Stimulated activated CD8-positive, alpha-beta memory T cell treated with anti-CD3 and anti-CD28 coated beads, Interleukin-4, amount 100 ng/mL, for 1 hour (primary cell): ENCODE results near the gene ITGB6.
"Not testable (repeated sequence)": the region's sequence is repeated elsewhere in the genome, so short reads cannot be mapped to it uniquely, and the experiment has no call there.

Source experiments
- DNase-seq, 2 donors: peaks; one replicate each; pipeline ENCODE4 v3.0.0-alpha.2; 2020; ENCODE audit warnings: low read depth in 2 of 2, low spot score in 1 of 2

Gene ITGB6

DNA sequence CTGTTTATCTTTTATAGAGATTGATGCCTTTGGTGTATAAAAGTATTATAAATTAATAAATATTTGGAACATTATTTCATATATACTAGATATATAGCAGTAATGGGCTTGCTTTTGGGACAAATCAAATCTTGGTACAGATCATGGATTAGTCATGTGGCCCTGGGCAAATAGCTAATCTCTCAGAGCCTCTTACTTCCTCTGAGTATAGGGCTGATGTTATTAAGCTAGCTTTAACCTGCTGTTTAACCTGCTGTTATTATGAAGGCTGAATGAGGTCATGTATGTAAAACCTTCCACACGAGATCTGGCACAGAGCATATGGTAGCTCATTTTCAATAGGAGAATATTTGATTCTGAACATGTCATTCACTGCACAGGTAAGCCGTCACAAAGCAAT, 5.7 kb downstream of the ITGB6 start:
- no peak for DNase-seq

DNA sequence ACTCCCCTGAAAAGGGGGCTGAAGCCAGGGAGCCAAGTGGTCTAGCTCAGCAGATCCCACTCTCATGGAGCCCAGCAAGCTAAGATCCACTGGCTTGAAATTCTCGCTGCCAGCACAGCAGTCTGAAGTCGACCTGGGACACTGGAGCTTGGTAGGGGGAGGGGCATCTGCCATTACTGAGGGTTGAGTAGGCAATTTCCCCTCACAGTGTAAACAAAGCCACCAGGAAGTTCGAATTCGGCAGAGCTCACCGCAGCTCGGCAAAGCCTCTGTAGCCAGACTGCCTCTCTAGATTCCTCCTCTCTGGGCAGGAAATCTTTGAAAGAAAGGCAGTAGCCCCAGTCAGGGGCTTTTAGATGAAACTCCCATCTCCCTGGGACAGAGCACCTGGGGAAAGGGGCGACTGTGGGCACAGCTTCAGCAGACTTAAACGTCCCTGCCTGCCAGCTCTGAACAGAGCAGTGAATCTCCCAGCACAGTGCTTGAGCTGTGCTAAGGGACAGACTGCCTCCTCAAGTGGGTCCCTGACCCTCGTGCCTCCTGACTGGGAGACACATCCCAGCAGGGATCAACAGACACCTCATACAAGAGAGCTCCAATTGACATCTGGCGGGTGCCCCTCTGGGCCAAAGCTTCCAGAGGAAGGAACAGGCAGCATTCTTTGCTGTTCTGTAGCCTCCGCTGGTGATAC, 18.8 kb downstream of the ITGB6 start:
- not testable (repeated sequence) for DNase-seq

DNA sequence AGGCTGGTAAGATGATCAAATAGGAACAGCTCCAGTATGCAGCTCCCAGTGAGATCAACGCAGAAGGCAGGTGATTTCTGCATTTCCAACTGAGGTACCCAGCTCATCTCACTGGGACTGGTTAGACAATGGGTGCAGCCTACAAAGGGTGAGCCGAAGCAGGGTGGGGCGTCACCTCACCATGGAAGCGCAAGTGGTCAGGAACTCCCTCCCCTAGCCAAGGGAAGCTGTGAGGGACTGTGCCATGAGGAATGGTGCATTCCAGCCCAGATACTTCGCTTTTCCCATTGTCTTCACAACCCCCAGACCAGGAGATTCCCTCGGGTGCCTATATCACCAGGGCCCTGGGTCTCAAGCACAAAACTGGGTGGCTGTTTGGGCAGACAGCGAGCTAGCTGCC, 19.4 kb downstream of the ITGB6 start:
- not testable (repeated sequence) for DNase-seq

DNA sequence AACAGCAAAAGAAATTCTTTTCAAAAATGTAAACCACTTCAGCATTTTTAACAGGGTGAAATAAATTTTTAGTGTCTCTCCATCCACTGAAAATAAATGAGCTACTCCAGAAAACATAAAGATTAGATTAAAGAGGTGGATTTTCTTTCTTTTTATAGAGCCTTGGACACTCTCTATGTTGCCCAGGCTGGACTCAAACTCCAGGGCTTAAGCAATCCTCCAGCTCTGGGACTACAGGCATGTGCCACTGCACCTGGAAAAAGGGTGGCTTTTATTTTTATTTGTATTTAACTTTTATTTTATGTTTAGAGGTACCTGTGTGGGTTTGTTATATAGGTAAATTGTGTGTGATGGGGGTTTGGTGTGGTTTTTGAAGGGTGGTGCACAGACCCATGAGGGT, 19.9 kb downstream of the ITGB6 start:
- DNase-seq = no peak

DNA sequence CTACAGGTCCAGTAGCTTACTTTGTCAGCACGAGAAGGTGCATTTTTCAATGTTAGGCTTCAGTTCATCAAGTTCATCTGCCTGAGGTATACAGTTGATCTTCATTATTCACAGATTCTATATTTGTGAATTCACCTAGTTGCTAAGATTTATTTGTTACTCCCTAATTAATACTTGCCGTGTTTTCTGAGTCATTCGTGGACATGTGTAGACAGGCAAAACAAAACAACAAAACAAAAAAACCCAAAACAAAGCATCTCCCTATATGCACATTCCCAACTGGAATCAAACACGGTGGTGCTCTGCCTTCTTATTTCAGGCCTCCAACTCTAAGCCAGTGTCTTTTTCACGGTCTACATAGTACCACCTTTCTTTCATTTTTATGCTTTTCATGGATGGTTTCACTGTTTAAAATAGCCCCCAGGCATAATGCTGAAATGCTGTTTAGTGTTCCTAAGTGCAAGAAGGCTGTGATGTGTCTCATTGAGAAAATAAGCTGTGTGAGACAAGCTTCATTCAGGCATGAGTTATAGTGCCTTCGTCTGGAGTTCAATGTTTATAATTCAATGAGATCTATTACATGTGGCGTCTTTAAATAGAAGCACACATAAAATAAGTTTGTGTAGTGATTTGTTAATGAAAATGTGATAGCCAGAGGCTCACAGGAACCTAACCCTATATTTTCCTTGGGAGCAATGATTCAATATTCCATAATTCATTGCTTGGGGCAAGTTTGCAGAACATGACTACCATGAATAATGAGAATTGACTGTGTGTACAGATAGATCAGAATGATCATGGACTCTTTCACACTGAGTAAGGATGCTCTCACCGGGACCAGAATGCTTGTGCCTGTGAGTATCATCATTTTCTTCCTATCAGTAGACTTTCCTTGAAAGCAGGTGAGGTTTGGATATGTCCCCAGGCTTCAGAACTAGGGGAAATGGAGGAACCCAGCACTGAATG, 24.6 kb downstream of the ITGB6 start:
- DNase-seq = no peak

DNA sequence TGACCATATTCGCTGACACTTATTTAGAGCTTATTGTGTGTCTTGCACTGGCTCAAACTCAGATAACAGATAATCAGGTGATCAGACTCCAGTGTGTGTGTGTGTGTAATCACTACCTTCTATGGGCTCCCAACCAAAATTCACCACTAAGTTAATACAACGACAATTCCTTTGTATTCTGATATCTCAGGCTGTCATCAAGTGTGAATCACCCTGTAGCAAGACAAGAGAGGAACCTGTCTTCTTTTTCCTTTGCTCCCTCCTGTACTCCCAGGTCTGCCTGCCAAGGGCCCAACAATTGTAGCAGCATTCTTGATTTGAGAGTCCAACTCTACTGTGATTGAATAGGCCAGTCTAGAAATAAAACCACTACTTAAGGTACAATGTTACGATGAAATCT, 25.8 kb downstream of the ITGB6 start:
- no peak for DNase-seq

DNA sequence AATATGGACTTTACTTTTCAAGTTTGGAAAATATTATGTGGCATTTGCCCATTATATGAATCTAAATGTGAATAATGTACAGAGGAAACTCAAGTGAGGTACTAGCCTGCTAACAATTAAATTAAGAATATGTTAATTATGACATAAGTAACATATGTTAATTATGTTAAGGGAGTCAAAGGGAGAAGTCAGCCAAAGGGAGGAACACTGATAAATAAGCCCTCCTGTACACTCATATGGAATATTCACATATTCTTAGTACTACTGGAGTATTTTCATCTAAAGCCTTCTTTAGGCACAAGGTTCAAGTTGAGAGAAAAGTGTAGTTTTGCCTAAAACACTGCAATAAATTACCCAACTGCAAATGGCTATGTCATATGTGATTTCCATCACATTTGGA, 30.1 kb downstream of the ITGB6 start:
- no peak for DNase-seq

DNA sequence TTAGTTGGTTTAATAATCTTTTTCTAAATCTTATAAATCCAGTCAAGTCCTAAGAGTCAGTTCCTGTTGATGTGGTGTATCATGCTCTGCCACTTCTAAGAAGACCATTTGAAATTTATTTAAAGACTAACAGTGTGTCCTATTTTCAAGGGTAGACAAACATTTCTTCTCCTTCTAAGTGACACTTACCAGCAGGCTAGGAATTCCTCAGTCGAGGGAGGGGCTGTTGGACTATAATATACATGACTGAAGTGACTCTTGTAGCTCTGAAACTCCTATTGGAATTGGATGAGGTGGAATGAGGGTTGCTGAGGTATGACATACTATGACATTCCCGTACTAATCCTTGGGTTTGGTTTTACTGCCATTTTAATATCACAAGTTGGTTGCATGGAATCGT, 30.6 kb downstream of the ITGB6 start:
- no peak for DNase-seq

DNA sequence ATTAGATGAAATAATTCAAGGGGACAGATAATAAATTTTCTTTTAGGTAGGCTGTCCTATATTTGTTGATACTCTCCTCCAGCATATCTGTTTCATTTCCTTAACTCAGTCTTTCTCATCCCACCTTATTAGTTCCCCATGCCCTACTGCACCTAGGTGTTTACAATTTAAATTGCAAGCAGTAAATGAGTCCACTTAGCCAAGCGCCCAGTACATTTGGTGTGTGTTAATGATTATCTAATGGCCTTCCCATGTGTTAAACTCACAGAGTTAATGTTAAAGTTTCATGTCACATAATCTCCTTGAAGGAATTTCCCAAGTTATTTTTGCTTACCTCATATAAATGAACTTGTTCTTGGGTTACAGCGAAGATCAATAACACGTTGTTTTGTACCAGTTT, 31.2 kb downstream of the ITGB6 start:
- DNase-seq = no peak

DNA sequence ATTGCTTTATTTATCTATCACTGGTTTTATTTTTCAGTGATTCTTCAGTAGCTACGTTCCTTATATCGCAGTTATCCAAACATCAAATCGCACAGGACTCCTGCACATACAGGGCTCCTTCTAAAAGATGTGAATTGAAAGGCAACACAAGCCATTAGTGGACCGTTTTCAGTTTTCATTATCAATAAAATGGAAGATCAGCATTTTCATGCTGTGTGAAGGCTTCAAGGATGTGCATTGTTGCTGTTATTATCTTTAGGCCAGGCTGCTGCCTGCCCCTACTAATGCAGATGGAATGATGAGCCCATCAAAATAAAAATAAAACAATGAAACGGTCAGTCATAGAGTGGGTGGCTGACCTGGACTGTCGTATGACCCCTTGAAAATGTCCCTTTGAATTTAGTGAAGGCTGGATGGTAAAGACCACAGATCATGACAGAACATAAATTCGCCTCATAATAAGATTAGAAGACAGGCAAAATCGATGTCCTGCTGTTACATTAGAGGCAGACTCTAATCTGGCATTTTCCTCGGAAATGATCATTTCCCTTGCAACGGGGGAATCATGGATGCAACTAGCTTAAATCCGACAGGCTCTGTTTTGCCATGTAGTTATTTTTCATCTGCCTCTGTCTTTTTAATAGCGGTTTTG, 32.9 kb downstream of the ITGB6 start:
- no peak for DNase-seq

DNA sequence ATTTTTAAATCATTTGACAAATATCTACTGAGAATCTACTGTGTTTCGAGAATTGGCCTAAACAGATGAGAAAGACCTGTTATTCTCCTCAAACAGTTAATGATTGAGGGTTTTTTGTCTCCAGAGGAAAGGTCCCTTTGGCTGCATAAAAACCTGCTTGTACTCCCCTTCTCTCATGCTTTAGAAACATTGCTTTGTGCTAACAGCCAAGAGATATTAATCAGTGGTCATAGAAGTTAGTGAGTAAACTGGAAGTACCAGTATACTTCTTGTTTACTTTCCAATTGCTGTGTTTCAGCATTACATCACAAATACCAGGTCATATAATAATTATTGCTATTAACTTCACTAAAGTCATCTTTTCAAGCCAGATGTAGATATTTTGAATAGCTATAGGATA, 34.1 kb downstream of the ITGB6 start:
- no peak for DNase-seq

DNA sequence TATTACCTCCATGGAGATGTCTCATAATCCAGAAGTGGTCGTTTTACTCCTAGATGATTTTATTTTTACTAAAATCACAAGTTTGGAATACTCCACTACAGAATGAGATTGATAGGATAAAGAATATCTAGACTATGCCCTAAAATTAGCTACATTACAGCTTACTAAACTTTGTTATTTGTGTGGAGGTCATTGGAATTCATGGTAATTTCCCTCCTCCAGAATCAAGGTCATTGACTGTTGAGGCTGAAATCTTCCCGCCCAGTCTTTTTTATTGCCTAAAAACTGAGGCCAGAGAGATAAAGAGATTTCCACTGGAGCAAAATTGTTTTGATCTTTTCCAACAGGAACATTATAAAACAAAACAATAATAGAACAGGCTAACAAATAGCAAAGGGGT, 35.0 kb downstream of the ITGB6 start:
- no peak for DNase-seq

DNA sequence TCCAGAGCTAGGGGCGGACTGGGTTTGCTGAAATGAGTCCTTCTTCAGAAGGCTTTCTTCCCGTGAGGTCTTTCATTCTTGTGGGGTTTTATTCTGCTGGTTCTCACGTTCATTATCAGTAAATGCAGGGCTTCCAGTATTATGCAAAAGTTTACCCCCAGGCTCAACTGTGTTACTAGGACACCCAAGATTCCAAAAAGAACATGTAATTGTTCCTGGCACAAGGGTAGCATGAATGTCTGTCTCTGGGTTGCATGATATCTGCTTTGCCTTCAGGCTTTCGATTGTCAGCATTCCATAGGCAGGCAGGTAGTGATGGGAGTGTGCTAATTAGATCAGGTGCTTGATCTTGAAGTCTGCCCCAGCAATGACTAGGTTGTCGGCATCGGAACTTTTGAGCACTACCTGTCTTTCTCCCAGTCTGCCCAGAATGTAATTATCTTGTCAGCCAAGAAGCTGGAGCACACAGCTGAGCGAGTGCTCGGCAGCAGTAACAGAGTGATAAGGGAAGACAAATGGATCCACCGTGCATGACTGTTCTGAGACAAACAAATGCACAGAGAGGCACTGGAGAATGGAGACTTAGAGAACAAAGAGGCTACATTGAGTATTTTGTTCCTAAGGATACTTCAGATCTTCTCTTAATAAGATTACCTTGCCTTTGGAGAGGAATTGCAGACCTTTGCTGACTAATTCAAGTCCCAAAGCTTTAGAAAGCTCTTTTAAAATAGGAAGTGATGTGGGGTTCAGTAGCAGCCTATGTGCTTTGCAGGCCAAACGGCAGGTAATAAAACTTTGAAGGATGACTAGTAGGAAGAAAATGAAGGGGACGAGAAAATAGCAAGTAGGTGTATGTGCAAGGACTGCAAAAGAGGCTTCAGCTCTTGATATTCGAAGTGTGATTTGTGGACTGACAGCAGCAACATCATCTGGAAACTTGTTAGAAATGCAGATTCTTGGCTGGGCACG, 41.9 kb downstream of the ITGB6 start:
- no peak for DNase-seq

DNA sequence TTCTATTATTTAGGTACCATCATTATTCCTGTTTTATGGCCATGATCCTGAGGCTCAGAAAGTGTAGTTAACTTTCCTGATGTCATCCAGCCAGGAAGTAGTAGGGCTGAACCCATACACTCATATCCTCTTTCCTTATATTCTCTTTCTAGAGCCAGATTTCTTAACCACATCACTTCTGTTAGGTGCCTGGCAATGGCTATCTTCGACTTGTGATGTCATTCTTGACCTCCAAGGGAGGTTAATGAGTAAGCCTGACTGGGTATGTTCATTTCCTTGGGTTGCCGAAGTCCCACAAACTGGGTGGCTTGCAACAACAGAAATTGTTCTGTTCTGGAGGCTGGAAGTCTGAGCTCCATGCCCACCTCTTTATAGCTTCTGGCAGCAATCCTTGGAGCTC, 43.4 kb downstream of the ITGB6 start:
- no peak for DNase-seq

DNA sequence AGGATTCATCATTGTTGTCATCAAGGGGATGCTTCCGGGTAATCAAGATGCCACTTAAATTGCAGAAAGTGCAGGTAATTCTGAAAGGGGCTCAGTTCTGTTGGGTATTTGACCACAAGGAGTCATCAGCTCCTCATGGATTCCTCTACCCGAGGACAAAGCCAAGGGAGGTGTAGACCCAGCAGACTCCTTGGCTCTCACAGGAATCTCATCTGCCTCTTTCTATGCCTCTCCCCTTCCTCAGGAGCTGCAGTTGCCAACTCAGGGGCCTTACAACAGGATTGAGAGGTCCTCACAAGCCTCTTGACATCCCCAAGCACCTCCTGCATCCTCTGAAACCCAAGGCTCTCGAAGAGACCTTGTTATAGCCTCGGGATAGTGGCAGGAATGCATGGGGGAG, 44.0 kb downstream of the ITGB6 start:
- DNase-seq = no peak

DNA sequence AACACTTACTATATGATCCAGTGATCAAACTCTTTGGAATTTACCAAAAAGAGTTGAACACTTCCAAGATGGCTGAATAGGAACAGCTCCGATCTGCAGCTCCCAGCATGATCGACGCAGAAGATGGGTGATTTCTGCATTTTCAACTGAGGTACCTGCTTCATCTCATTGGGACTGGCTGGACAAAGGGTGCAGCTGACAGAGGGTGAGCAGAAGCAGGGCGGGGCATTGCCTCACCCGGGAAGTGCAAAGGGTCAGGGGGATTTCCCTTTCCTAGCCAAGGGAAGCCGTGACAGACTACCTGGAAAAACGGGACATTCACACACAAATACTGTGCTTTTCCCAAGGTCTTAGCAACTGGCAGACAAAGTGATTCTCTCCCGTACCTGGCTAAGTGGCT, 51.7 kb downstream of the ITGB6 start:
- DNase-seq = not testable (repeated sequence)

DNA sequence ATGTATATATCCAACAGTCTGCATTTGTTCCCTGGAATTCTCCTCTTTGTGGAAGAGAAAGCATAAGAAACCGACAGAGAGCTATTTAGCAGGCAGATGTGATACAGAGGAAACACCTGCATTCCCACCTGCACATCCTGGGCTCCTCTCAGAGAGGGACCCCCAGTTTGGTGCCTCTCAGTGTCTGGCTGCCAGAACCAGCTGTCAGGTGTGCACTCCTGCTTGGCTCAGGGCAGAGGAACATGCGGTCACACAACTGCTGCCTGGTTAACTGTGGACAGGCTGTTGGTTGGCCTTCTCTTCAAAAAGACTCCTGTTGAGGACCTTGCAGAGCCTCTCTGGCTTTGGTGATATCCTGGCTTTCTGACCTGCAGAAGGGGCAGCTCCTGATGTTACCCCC, 54.6 kb downstream of the ITGB6 start:
- DNase-seq = no peak

DNA sequence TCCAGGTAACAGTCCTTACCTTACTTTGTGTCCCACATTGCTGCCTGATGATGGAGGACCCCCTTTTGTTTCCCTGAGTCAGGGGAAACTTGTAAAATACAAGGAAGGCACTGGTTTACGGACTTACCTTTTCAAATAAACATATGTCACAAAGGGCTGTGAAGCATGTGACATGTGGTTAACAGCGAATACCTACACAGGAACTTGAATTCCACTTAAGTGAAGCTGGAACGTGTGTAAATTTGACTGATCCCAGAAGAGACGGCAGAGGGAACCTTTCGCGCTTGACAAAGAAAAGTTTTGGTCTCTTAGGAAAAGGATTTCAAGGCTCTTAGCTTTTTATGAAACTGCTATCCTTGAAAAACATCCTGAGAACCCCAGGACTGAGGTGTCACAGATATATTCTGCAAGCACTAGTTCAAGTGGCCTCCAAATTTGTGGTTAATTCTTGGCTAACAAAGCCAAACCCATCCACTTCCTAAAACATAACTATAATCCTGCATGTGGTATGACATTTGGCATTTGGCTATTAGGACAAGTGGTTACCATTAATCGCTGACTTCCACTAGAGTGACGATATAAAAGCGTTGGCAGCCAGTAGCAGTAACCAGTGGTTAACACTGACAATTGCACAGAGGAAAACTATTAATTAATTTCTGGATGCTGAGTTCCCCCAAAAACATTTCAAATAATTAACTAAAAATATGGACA, 55.6 kb downstream of the ITGB6 start:
- DNase-seq = no peak

DNA sequence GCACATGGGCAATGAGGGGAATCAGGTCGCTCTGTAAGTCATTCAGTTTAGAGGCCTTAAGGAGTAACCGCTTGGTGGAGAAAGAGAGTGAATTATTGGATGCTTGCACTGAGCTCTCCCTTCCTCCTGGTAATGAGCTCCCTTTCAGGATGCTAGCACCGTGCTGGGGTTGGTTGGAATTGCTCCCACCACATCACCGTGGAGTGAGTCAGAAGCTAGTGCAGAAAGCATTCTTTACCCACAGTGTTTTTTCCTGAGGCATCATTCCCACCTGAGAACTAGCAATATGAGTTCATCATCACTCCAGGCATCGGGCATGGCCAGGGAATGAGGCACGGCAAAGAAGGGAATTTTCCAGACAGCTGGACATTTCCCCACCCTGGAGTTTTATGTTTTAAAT, 57.6 kb downstream of the ITGB6 start:
- DNase-seq = no peak

DNA sequence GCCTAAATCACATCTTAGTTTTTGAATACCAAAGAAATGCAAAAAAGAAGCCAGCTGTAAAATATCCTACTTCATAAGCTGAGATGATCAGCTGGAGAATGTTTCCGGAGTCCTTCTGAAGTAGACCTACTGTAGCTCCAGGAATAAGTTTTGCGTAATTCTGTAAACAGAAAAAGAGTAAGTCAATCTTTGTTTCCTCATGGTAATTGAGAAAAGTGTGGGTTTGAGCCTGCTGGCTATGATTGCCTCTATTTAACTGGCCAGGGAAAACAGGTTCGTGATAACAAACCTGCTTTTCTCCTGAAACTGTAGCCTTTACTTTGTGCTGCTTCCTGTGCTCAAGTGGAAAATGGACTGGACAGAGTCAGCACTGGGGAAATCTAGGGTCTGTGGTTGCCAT, 58.2 kb downstream of the ITGB6 start:
- DNase-seq = no peak
